GM19397 (cell line): Measurements from ENCODE around the gene KDM5C.

Experiments used
- ATAC-seq: cut with Tn5 transposase; IDR thresholded peaks from one replicate; pipeline ENCODE4 v1.9.1; 2021; ENCODE audit warnings: mild to moderate bottlenecking, moderate library complexity; ENCODE audit not compliant: unreplicated experiment

The KDM5C gene

GRCh38 chrX:53251307-53251706 is 26.3 kb upstream of the KDM5C start:
- ATAC-seq: no peak

GRCh38 chrX:53250556-53250955 is 25.5 kb upstream of the KDM5C start:
- ATAC-seq: no peak

GRCh38 chrX:53249408-53250042 is 24.5 kb upstream of the KDM5C start:
- no peak for ATAC-seq

DNA sequence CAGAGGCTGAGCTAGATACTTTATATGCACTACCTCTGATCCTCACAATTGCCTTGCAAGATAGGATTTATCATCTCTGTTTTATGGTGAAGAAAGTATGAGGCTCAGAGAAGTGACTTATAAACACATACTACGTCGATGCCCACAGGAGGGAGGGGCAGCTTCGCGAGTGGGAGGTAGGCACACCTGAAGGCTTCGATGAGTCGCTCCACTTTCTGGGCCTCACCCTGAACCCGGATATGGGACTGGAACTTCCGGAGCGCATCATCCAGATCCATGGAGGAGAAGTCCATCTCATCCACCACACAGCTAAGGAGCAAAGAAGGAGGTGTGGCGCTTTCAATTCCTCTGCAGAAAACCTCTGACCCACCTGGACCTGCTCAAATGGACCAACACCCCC is 22.9 kb upstream of the KDM5C start:
- ATAC-seq: no peak

- no peak for ATAC-seq
Observed at GRCh38 chrX:53246231-53246630, 21.2 kb upstream of the KDM5C start.

- ATAC-seq: no peak
Observed at GRCh38 chrX:53244610-53245009, 19.6 kb upstream of the KDM5C start.

GRCh38 chrX:53242310-53242709 is 17.3 kb upstream of the KDM5C start:
- ATAC-seq: no peak

GRCh38 chrX:53241558-53241957 is 16.6 kb upstream of the KDM5C start:
- no peak for ATAC-seq

DNA sequence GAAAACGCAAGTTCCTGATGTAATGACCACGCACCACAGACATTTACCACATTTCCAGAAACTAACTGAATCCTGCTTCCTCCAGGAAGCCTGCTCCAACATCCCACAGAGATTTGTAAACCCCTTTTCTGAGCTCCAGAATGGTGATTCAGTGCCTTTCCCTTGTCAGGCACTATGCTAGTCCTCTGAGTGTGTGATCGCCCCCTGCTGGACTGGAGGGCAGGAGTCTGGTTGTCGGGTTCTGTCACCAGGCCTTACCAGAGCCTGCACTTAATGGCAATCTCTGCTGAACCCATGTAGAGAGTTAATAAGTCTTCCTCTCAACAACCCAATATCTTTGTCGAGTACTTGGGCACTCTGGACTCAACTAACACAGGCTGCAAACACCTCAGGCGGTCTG is 14.5 kb upstream of the KDM5C start:
- ATAC-seq: no peak

- no peak for ATAC-seq
Observed at GRCh38 chrX:53237056-53237455, 12.0 kb upstream of the KDM5C start.

DNA sequence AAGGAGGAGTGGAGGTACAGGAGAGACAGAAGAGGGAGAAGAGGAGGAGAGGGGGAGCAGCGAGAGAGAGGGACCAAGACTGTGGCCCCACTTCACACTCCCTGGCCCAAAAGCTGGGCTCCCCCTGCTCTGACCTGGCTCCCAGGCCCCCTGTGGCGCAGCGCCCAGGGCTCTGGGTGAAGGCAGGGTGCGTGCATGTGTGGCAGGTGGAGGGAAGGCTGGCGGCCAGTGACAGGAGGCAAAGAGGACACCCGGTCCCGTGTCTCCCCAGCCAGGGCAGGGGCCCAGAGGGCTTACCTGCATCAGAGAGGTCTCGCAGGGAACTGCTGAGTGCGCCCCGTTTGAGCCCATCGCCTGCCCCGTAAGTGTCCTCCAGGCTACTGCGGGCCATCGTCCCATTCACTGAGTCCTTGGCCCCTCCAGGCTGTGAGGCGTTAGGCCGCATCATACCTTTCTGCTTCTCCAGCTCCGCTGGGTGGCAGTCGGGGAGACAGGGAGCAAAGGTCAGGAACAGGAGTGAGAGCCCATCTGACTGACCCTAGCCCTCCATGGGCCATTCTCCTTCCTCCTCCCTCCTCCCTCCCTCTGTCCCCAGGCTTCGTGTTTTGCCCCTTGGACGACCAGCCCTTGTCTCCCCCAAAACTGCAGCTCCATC is 11.1 kb upstream of the KDM5C start:
- ATAC-seq: no peak

- no peak for ATAC-seq
Observed at GRCh38 chrX:53235566-53235965, 10.6 kb upstream of the KDM5C start.

DNA sequence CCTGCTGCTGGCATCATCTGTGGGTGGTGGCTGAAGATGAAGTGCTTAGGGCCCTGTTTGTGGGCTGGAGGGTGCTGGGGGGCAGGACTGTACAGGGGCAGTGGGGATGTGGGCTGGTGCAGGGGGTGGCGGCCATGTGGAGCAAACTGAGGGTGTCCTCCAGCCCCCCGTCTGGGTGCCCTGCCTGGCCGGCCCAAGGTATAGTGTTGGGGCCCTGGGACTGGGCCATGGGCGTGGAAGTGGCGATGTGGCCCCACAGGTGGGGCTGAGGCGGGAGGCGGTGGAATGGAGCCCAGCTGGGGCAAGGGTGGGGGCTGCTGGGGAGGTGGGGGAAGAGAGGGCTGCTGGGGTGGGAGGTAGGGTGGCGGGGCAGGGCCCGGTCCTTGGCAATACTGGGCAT is 9.5 kb upstream of the KDM5C start:
- ATAC-seq: no peak

DNA sequence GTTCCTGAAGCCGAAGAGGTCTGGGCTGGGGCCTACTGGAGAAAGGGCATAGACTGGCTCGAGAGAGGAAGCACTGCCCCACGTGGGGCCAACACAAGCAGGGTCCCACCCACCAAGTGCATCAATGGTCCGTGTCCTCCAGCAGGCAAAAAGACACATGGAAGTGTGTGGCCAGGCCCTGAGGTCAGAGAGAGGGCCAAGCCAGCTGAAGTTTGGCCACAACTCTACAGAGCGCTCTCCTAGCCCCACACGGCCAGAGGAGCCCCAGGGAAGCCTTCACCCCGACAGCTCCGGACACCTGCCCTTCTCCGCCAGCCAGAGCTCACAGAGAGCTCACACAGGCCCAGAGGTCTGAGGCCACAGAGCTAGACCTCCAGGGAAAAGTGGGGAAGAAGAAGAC is 8.5 kb upstream of the KDM5C start:
- ATAC-seq: no peak

DNA sequence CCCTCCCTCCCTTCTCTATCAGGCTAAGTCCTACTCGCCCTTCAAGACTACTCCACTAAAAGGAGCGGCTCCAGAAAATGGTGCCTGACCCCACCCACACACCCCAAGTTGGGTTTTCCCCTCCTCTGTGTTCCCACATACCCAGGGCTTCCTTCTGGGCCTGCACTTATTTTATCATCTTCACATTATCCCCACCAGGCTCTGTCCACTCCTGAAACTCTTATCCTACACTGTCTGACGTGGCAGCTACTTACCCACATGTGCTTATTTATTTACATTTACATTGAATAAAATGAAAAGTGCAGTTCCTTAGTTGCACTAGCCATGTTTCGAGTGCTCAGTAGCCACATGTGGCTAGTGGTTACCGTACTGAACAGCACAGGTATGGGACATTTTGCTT is 5.1 kb upstream of the KDM5C start:
- no peak for ATAC-seq

- ATAC-seq: no peak
Observed at GRCh38 chrX:53227224-53227765, 2.3 kb upstream of the KDM5C start.

GRCh38 chrX:53223955-53224859 is 800 bp downstream of the KDM5C start:
- no peak for ATAC-seq

DNA sequence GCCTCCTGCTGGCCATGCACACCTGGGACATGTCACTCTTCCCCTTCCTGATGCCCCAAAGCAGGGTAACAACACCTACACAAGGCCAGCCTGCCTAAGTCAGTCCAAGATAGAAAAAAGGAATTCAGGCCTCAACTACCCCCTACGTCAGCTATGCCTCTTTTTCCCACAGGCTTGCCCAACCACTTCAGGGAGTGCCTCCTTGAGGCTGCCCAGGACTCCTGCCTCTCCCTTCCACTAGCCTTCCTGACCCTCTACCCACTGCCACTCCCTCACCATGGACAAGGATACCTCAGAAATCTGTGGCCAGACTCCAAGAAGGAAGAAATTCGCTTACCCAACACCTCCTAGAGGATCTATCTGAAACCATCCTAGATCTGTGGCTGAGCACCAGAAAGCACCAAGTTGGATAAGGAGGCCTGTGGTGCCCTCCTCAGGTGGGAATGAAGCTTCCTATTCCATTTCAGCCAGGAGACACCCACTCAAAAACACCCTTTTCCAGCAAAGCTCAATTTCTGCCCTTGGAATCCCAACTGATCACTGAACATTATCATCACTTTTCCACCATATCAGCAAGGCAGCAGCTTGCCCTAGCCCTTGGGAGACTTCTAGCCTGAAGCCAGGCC is 1.8 kb downstream of the KDM5C start:
- ATAC-seq: no peak

DNA sequence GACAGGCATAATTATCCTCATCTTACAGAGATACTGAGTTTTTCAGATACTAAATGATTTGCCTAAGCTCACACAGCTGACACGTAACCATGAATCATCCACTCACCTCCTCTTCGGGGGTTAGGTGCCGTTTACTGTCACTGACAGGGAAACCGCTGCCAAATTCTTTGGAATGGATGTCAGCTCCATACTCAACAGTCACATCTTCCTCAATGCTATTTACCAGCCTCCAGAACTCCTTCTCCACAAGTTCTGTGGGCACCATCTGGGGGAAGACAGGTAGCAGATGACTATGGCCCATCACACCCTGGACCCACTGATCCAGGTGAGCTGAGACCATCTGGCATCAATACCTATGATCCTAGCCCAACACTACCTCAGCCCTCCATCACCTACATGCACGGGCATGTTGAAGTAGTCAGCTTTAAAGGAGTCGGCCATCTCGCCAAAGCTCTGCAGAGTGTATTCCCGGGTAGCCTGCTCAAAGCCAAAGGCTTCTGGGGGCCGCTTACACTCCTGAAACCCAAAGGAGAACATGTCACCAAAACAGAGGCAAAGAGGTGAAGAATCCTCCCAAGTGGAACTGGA is 13.5 kb downstream of the KDM5C start:
- no peak for ATAC-seq

GRCh38 chrX:53196678-53197077 is 28.3 kb downstream of the KDM5C start:
- no peak for ATAC-seq

DNA sequence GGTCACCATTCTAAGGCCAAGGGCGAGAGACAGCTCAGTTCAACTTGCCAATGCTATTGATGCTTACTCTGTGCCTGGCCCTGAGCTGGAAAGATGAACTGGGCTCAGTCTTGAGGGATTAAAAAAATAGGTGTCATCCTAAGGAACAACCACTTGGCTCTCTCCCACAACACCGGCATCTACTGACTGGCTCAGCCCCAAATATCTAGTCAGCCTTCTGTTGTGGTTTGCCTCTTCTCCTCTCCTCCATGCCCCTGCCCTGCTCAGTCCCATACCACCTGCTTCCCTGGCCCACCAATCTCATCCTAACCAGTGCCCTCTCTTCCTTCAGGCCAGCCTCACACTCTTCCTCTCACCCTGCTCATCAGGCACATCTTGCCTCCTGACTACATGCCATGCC is 29.6 kb downstream of the KDM5C start:
- ATAC-seq: no peak
